Stimulated activated CD8-positive, alpha-beta memory T cell treated with anti-CD3 and anti-CD28 coated beads, Interleukin-2, amount 100 ng/mL, for 48 hours (primary cell): ENCODE measurements around the gene CDH4.
"Not testable (repeated sequence)": the region's sequence is repeated elsewhere in the genome, so short reads cannot be mapped to it uniquely, and the experiment has no call there.

Source experiments
- DNase-seq, 2 donors: peaks; one replicate each; pipeline ENCODE4 v3.0.0-alpha.2; 2020; ENCODE audit warnings: low read depth in 2 of 2

CDH4 gene

DNA sequence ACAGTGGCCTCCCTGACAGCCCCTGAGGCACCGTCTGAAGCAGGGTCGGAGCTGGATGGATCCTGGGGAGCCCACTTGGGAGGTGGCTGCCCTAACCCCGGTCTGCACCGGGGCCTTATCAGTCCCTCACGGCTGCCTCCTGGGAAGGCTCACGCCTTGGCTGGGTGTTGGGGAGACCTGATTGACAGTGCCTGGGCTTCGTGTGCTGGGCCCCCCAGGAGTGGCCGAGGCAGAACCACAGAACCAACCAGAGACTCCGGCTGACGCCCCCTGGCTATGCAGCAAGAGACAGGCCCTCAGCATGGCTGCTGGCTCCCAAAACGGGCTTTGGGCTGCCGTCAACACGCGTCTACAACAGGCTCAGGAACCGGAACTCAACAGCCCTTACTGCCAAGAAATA, 594.0 kb downstream of the CDH4 start:
- DNase-seq: no peak

DNA sequence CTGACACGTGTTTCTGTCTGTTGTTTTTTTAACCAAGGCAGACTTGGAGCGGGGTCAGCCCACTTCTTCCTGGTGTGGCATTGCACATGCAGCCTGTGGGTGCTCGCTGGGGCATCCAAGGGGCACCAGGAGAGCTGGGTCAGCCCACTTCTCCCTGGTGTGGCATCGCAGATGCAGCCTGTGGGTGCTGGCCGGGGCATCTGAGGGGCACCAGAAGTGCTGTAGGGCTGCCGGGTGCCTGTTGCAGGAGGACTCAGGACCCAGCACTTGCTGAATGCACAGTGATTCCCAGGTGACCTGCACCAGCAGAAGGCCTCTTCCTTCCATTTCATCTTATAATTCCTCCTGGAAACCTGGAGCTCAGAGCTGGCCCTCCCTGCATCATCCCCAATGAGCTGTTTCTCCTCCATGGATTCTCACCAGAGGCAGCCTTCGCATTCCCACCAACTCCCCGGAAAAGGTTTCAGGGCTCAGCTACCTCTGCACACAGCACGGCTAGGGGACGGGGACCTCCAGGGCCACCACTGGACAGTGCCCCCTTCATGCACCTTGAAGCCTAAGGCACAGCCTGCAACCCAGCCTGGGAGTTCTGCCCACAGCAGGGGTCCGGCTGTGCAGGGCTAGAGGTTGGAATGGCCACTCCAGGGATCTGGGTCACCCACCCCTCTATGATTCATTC, 594.8 kb downstream of the CDH4 start:
- no peak for DNase-seq

- DNase-seq: no peak
Observed at GRCh38 chr20:61847420-61847748, 595.3 kb downstream of the CDH4 start.

GRCh38 chr20:61847986-61848385, 595.9 kb downstream of the CDH4 start:
- DNase-seq: no peak

DNA sequence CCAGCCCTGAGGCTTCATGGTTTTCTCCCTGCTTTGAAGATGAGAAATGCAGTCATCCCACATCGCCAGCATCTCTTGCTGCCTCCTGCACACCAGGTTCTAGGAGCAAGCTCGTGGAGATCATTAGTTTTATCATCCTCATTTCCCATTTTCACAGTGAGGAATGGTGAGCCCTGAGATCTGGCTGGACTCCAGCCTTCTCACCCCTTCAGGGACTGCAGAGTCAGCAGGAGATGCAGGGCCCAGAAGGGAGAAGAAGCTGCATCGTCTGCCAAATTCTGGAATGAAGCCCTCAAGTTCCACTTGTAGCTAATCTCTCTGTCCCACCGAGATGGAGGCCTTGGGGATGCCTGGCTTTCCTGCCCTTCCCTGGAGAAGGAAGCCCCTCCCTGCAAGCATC, 596.8 kb downstream of the CDH4 start:
- DNase-seq: no peak

GRCh38 chr20:61849376-61849775, 597.3 kb downstream of the CDH4 start:
- DNase-seq: no peak

GRCh38 chr20:61849822-61850221, 597.8 kb downstream of the CDH4 start:
- DNase-seq: no peak

- no peak for DNase-seq
Observed at GRCh38 chr20:61850457-61850856, 598.4 kb downstream of the CDH4 start.

- DNase-seq: no peak
Observed at GRCh38 chr20:61850926-61851900, 599.2 kb downstream of the CDH4 start.

GRCh38 chr20:61852268-61853072, 600.4 kb downstream of the CDH4 start:
- DNase-seq: no peak

DNA sequence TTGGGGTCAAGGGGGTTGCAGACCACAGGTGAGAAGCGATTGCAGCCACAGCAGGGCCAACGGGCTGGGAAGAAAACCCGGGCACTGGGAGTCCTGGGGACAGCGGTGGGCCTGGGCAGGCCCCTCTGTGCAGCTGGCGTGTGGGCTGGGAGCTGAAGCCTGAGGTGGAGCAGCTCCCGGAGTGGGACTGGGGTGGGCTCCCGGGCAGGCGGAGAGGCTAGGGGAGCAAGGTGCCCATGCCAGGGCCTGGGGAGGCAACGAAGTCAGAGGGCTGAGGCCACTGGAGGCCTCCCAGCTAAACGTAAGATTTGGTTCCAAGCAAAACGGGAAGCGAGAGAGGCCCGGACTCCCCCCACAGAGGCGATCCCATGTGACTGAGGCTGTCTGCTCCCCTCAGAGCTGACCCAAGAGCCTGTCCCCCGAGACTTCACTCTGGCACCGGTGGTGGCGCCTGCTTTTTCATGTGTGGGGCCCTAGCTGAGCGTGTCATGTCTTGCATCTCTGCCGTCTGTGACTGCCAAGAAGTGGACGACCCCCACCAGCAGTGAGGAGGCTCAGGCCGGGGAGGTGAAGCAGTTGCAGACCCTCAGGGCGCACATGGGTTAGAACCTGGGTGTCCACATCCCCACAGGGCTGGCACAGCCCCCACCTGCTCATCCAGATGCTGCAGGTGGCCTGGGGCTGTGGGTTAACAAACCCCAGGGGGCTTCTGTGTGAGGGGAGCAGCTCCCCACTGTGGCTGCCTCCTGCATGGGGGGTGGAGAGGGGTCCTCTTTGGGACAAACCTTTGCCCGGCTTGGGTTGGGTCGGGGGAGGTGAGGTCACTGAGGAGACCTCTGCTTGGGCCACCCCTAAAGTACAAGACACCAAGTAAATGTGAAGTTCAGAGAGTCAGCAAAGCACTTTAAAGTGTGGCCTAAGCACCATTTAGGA, 601.3 kb downstream of the CDH4 start:
- DNase-seq: no peak

DNA sequence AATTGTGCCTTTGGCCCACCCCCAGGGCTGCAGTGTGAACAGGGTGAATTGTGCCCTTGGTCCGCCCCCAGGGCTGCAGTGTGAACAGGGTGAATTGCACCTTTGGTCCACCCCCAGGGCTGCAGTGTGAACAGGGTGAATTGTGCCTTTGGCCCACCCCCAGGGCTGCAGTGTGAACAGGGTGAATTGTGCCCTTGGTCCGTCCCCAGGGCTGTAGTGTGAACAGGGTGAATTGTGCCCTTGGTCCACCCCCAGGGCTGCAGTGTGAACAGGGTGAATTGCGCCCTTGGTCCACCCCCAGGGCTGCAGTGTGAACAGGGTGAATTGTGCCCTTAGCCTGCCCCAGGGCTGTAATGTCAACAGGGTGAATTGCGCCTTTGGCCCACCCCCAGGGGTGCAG, 602.5 kb downstream of the CDH4 start:
- DNase-seq: not testable (repeated sequence)

DNA sequence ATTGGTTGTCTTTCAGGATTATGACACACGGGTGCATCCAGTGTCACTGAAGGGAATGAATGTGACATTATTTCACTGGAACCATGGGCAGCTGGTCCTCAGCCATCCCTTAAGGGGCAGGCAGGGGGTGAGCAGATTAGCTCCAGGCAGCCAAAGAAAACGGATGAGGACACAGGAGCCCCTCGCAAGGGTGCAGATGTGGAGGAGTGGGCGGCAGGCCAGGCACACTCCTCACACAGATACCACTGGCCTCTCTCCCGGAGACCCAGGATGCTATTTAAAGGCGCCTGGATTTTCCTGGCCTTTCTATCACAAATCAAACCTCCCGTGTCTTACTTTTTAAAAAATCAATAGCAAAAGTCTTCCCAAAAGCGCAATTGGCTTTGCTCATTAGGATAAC, 603.2 kb downstream of the CDH4 start:
- no peak for DNase-seq

DNA sequence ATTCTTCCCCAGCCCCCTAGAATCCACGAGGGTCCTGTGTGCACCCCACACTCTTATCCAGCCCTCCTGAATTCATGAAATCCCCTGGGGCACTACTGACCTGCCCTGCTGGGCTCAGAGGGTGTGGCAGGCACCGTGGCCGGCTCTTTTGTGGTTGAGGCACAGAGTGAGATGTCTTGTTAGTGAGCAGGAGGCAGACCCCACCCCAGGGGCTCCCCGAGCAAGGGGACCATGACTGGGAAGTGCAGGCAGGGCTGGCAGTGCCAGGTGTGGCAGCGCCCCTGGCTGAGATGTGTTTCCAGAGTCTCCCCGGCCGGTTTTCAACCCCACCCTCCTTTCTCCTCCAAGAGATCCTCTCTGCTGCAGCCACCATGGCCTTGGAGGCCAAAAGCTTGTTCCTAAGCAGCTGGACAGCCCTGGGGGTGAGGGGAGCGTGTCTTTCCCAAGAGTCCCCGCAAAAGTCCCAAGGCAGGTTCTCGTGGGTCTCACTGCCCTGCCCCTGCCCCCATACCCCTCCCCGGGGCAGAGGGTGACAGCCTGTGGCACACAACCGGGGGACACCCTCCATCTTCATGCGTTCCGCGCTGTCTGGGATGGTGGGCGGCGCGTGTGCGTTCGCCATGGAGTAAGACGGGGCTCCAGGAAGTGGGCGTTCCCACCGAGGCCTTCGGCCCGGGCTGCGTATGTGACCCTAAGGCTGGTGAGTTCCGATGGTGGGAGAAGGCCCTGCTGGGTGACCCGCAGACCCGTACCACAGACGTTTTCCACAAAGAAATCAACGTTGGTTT, 604.8 kb downstream of the CDH4 start:
- no peak for DNase-seq

DNA sequence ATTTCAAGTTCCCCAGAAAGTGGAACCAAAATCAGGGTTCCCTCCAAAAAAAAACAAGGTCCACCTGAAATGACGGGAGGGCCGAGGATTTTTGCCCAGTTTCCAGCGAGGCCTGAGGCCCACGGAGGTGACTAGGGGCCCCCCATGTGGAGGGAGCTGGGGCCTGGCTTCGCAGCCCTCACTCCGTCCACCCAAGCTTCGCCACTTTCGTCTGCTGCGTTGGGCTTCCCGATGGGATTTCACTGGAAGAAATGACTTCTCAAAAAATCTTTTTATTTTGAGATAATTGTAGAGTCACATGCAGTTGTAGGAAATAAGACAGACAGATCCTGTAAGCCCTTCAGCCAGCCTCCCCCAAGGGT, 605.3 kb downstream of the CDH4 start:
- DNase-seq: no peak

DNA sequence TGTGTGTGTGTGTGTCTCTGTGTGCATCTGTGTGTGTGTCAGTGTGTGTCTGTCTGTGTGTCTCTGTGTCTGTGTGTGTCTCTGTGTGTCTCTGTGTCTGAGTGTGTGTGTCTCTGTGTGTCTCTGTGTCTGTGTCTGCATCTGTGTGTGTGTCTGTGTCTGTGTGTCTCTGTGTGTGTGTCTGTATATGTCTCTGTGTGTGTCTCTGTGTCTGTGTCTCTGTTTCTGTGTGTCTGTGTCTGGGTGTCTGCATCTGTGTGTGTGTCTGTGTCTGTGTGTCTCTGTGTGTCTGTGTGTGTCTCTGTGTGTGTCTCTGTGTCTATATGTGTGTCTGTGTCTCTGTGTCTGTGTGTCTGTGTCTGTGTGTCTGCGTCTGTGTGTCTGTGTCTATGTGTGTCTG, 605.8 kb downstream of the CDH4 start:
- DNase-seq: no peak

DNA sequence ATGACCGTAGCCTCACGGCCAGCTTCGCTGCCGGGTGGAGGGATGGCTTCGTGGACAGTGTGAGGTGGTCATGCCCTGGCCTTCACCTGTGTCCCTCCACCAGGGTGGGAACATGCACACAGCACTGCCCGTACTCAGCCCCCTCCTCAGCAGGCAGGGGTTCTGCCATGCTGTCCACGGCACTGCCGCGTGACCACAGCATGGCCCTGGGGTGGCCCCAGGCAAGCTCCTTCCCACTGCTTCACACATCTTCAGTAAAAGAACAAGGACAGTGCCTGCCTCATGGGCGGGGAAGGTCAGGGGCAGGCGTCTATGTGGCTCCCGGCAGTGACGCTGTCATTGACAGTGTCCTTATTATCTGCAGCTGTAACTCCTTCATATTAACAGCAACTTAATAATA, 607.7 kb downstream of the CDH4 start:
- no peak for DNase-seq

DNA sequence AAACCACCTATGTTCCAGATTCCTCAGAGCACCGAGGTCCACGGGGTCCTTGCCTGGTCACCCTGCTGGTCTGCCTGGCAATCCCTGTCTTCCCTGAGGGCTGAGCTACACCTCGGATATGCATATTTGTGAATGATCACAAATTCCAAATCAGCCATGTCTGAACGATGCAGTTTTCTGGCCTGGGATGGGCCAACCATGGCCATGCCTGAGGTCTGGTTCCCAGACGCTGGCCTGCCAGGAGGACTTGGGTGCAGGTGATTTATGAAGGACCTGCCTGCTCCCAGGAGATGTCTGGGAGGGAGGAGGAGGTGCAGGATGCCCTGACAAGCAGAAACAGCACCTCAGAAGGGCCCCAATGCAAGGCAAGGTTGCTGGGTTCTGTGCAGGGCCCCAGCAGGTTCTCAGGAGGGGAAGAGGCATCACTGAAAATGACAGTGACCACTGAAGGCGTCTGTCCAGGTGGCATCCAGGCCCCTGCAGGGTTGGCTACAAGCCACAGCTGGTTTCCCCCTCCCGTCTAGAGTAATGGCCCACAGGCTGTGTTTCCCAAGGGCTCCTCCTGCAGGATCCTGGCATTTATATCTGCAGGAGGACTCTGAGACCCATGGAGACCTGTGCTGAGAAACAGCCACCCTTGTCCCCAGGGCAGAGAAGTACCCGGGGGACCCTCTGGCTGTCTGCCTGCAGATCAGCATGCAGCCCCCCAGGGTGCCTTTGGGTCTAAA, 608.4 kb downstream of the CDH4 start:
- no peak for DNase-seq

DNA sequence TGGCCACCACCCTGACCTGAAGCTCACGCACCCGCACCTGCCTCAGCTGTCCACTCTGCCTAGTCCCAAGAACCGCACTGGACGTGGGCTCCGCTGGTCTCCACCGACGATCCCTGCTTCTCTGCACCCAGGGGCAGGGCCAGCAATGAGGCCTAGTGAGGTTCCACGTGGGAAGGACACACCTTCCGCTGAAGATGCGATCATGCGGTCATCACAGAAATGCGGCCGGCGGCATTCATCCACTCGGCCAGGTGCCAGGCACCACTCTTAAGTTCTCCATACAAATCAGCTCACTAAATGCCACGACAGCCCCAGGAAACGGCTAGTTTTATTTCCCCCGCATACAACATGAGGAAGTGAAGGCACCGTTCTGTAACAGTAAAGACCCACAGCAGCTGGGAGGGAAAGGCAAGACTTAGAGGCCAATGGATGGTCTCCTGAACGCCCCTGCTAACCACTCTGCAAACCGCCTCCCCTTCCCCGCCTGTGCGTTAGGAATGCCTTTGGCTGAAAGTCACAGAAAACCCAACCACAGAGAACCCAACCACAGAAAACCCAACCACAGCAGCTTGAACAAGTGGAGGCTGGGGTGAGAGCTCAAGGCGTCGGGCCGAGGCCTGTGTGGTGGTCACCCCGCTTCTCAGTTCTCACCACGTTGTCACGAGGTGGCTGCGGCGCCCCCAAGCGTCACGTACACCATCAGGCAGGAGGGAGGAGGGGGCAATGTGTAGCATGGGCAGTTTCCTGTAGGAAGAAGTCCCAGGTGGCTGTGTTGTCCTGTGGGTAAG, 609.2 kb downstream of the CDH4 start:
- DNase-seq: no peak
